Activated naive CD8-positive, alpha-beta T cell treated with anti-CD3 and anti-CD28 coated beads, Interleukin-2, amount 50 U/mL, for 16 hours (primary cell): ENCODE results near the gene TCP11X1.
"Not testable (repeated sequence)": the region's sequence is repeated elsewhere in the genome, so short reads cannot be mapped to it uniquely, and the experiment has no call there.

Experiments used
- DNase-seq: peaks from one replicate; pipeline ENCODE4 v3.0.0-alpha.2; 2020; ENCODE audit warnings: low read depth, low spot score

TCP11X1 gene

DNA sequence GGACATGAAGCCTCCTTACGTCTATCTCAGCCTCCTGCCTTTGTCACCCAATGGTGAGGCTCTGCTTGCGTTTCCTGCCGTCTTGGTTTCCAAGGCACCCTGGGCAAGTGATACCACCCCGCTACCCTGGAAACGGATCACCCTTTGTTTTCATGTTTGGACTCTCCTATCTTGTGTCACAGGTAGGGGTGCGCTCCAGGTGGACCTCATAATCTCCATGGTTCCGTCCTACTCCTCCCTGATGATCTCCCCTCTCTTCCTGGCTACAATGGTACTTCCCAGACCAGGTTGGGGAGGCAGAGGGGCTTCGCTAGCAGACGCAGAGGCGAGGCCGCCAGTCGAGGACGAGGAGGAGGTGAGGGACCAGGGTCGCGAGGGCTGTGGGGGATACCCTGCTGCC is at the start of gene TCP11X1:
Gene TCP11X1, plus strand, starts transcription at position 316 of the 400 bp plus-strand sequence.
- DNase-seq = not testable (repeated sequence)

DNA sequence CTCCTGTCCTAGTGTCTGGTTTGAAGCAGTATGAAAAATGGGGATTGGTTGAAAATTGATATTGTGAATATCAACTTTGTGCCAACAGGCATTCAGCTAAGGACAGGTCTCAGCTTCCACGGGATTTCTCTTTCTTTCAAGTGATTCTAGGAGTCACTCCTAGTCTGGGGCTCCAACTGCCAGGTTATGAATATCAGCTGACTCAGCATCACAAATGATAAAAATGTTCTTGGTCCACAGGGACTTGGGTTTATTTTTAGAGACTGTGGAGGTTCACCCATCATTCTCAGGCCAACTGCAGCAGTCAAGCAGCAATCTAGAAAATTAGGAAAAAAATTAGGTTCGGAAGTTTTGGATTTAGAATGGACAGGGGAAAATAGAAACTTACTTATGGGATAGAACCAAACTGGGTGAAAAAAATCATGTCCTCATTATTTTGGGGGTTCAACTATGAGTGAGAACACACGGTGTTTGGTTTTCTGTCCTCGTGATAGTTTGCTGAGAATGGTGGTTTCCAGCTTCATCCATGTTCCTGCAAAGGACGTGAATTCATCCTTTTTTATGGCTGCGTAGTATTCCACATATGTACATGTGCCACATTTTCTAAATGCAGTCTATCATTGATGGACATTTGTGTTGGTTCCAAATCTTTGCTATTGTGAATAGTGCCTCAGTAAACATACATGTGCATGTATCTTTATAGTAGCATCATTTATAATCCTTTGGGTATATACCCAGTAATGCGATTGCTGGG is 29.0 kb upstream of the TCP11X1 start:
- DNase-seq = no peak

DNA sequence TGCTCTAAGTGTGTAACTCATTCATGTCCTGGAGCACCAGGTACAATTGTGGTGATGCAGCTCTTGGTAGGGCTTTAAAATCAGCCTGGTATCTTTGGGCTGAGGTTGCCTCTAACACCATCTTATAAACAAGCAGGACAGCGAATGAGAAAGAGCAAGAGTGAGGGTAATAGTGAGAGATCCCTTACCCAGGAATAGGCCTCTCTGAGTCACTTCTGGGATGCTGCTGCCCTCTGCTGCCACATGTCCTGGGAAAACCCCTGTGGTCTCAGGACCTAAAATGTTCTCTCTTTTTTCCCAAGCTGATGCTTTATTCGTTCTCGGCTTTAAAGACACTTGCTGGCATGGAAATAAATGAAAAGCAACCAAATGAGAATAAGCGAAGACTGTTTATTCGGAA is 7.2 kb upstream of the TCP11X1 start:
- DNase-seq = not testable (repeated sequence)

DNA sequence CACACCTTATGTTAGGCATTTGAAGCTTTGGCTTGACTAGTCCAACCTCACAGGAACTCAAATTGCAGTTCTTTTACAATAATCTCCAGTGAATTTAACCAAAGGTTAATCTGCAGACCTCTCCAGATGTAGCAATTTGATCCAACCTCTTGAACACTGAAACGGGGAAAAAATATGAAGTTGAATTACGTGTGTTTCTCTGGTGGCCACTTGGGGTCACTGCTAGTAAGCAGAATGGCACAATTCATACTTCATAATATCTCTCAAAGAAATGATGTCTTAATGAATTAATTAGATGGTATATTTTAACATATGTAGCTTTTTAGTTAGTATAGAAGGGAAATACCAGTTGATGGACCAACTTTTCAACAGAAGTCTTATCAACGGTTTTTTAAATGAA is 1.4 kb downstream of the TCP11X1 start:
- not testable (repeated sequence) for DNase-seq

DNA sequence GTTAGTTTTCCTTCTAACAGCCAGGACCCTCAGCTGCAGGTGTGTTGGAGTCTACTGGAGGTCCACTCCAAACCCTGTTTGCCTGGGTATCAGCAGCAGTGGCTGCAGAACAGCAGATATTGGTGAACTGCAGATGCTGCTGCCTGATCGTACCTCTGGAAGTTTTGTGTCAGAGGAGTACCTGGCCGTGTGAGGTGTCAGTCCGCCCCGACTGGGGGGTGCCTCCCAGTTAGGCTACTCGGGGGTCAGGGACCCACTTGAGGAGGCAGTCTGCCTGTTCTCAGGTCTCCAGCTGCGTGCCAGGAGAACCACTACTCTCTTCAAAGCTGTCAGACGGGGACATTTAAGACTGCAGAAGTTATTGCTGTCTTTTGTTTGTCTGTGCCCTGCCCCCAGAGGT is 20.6 kb downstream of the TCP11X1 start:
- DNase-seq = not testable (repeated sequence)

DNA sequence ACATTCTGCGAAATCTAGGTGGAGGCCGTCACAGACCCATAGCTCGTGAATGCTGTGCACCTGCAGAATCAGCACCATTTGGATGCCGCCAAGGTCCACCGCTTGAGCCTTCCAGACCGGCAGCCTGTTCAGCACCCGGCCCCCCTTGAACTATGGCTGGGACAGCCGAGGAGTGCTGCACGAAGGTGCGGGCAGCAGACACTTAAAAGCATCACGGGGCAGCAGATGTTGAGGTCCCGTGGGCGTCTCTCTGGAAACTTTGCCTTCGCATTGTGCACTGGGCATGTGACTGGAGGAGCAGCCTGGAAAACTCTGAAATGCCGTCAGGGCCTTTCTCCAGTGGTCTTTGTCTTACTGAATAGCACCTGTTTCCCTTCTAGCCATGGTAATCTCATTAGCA is 25.2 kb downstream of the TCP11X1 start:
- not testable (repeated sequence) for DNase-seq

DNA sequence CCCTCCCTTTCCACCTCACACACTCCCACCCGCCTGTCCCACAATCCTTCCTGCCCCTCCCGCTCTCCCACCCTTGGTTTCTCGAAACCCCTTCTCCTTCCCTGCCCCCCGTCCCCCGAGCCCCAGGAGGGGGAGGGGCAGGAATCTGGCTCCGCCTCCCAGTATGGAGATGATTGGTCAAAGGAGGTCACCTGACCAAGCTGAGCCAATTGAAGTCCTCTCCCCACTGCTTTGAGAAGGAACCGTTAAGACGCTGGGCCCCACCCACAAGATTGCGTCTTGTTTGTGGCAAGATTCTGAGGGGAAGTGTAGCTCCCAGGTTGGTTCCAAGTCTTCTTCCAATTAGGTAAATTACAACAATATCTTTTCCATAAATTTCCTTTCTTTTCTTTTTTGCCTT is 31.8 kb downstream of the TCP11X1 start, which contains the start of gene NXF2:
Gene NXF2, plus strand, starts transcription at position 275 of the 400 bp plus-strand sequence. CDS start 59,912 bp downstream, outside the sequence.
- not testable (repeated sequence) for DNase-seq

DNA sequence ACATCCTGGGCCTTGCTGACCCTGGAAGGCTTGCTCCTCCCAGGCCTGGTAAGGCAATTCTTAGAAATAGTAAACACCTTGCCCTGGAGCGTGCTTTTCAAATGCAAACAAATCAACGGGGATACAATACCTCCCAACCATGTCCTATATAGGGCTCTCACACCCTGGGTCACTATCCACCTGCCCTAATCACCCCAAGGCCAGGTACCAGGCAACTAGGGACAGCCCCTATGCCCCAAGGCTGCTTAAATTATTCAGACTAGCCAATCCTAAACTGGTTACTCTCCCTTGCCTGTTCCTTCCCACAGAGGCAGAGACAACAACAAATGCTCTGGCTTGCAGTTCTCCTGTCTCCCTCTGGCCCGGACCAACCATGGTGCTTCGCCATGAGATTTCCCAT is 57.1 kb downstream of the TCP11X1 start:
- DNase-seq = not testable (repeated sequence)
